Pons (tissue), 1 donor: ENCODE measurements around the gene CIB4.

ENCODE experiments used
- DNase-seq: peaks from one replicate; pipeline ENCODE4 v3.0.0-alpha.2; 2016; ENCODE audit warnings: low spot score

Gene CIB4

GRCh38 chr2:26607698-26608097 lies 33.5 kb downstream of the CIB4 start:
- DNase-seq: no peak

DNA sequence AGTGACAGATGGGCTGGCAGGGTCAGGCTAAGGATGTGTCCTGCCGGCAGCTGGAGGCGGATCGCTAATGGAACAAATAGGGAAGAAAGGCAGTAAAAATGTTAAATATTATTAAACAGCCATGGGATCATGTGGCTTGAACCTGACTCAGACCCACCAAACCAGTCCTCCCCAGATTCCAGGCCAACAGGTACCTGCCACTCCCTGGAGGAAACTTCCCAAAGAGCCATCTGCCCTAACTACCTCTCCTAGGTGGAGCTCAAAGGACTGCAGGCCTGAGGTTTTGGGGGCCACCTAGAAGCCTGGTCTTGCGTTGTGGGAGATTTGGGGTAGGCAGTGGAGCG lies 34.3 kb downstream of the CIB4 start:
- DNase-seq: no peak

- DNase-seq: no peak
Measured at GRCh38 chr2:26605999-26606846, 34.9 kb downstream of the CIB4 start.

GRCh38 chr2:26605195-26605998 lies 35.8 kb downstream of the CIB4 start:
- DNase-seq: peak; percentile 54

- DNase-seq: no peak
Measured at GRCh38 chr2:26602575-26602974, 38.6 kb downstream of the CIB4 start.

GRCh38 chr2:26599387-26599786 lies 41.8 kb downstream of the CIB4 start:
- DNase-seq: no peak

GRCh38 chr2:26598996-26599373 lies 42.2 kb downstream of the CIB4 start:
- no peak for DNase-seq

DNA sequence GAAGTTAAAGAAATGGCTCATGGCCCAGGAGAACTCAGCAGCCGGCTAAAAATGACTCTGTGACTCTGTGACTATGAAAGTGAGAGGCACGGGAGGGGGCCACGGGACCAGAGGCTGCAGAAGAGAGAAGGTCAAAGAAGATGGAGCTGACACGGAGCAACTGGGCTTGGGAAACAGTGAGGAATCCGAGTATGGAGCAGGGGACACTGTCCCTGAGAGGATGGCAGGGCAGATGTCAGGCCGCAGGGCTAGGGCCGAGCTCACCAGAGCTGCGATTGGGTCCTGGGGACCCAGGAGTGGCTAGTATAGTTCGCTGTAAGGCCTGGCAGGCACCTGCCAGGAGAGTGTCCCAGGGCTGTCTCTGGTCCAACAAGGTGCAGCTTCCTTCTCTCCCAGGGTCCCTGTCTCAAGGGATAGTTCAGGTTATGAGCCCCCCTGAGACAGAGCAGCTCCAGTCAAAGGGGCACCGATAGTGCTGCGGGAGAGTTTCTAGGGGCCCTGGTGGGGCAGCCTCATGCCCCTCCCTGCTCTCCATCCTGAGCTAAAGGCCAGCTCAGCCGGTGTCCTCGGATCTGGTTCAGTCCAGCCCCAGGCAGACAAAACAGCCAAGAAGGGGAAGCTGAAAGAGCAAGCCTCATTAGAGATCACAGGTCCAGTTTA lies 42.7 kb downstream of the CIB4 start:
- no peak for DNase-seq

GRCh38 chr2:26597197-26597596 lies 44.0 kb downstream of the CIB4 start:
- DNase-seq: no peak

DNA sequence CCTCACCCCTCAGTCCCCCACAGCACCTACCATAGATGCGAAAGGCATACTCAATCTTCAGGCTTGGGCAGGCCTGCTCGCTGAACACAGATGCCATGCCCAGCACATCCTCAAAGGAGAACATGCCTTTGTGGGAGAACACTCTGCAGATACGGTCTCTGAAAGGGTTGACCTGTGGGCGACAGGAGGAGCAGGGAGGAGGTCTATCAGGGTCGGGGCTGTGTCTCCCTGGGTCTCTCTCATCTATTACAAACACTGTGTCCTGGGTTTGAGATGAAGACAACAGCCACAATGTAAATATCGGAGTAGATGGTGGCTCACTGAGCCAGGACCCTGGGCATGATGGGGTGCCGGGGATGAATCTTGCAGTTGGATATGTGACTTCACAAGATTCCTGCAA lies 46.0 kb downstream of the CIB4 start:
- DNase-seq: no peak

DNA sequence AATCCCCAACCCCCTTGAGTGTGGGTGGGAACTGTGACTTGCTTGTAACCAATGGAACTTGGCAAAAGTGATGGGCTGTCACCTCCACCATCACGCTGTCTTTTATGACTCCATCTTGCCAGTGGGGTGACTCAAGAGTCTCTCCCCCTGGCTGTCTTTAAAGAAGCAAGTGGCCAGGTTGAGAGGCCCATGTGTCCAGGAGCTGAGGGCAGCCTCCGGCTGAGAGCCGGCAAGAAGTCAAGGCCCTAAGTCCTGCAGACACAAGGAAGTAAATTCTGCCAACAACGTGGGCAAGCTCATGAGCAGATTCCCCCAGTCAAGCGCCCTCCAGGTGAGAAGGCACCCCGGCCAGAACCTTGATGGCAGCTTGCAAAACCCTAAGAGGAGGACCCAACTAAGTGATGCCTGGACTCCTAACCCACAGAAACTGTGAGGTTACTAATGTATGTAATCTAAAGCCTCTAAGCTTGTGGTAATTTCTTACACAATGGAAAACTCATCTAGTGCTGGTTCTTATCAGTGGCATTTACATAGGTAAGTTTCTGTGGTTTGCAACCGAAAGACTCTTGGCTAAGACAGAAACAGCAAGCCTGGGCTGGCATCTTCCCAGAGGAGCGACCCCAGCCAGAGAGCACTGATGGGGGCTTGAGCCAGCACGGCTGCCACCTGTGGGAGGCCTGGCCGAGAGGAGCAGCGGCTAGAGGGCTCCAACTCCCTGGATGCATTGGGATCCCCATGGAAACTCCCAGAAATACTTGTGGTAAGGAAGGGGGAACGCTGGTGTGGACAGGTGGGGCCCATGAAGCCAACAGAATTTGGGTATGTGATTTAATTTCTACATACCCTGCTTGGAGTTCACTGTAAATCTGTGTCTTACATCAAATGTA lies 49.3 kb downstream of the CIB4 start:
- DNase-seq: no peak

DNA sequence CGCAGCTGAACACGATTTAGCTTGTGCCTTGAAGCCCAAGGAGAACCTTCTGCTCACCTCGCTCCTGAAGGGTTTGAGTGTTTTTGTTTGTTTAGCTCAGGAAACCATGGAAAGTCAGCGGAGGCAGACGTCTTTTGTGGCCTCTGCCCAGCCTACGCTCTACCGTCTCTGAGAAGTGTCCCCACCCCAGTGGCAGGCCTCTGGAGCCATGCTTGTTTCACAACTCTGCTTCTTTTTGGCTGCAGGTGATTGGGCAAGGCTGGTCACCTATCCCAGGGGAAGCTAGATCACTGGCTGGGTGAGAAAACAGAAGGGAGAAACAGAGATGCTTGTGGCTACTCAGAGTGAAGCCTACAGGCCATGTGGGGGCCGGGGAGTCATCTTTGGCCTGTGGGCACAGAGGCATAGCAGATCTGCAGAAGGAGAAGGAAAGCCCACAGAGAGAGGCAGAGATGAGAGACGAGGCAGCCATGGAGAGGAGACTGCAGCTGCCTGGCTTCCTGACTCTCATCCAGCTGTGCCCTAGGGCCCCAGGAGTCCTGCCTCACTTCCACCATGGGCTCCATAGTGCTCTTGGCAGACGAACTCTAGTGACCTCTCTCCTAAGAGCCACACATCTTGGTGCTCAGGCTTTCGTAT lies 50.1 kb downstream of the CIB4 start:
- no peak for DNase-seq

DNA sequence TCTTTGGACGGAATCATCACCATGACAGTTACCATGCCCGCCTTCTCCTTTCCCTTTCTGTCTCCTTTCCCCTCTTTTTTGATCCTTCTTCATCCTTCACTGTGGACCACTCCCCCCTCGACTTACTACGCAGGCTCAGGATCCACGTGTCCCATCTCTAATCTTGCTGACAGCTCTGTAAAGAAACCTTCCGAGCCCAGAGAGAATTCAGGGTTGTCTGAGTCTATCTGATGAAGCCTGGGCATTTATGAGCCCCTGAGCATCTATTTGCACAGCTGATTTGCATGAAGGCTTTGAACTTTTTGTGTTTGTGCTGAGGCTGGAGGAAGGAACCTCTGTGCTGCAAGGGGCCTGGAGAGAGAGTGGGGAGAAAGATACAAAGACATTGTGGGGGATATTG lies 50.7 kb downstream of the CIB4 start:
- no peak for DNase-seq

DNA sequence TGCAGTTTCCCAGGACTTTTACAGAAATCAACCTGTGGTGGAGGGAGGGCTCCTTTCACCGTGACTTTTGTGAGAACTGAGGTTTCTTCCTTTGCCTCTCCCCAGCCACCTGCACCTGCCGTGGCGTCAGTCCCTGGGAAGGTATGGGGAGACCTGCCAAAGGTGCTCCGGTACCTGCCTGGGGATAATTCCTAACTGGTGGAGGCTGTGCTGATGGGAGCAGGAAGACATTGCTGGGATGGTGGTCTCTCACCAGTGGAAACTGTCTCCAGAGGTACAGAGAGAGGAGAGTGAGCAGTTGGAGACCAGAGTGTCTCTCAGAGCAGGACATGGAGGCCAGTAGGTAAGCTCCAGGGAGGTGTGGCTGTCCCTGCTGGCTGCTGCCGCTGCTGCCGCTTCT lies 52.6 kb downstream of the CIB4 start:
- no peak for DNase-seq

DNA sequence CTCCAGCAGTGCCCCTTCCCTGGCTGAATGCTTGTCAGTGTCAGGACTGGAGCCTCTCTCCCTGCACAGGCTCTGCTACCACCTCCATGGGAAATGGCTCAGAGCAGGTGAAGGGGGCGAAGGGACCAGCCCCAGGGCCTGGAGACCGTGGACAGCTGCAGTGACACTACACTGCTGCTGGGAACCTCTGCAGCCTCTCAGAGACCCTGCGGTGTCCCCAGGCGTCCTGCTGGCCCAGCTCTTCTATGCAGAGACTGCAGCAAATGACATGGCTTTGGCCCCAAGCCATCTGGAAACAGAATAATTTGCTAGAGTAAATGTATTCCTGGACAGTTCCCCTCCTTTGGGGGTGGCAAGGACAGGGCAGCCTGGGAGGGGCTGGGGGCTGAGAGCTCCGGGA lies 53.2 kb downstream of the CIB4 start:
- DNase-seq: no peak

GRCh38 chr2:26585966-26586365 lies 55.2 kb downstream of the CIB4 start:
- no peak for DNase-seq

DNA sequence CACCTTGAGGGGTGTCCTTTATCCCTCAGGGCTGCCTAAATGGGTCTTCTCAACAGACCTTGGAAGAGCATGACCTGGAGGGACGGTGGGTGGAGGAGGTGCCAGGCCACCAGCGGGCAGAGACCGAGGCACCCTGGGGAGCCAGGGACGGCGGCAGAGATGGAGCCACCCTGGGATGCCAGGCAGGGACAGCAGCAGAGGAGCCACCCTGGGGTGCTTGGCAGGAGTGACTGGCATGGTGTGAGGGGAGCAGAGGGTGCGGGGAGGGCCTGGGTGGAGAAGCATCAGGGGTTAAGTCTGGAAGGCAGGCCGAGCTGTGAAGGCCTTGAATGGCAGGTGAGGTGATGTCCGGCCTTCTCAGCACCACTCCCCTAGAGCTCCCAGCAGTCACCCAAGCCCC lies 56.1 kb downstream of the CIB4 start:
- no peak for DNase-seq

DNA sequence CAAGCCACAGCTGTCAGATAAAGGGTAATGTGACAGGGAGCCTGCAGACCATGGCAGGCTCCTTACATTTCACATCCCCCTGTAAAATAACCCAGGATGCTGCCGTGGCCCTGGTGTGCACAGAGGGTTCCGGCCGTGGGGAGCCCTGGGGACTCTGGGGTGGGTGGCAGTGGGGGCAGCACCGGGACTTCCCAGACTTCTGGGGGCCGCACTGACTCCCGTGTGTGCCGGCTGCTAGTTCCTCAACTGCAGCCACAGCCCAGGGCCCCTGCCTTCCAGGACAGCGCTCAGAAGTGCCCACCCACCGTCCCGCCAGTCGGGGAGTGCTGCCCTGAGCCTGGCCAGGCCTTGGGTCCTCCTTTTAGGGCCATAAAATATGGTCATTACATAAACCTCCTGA lies 56.5 kb downstream of the CIB4 start:
- no peak for DNase-seq

DNA sequence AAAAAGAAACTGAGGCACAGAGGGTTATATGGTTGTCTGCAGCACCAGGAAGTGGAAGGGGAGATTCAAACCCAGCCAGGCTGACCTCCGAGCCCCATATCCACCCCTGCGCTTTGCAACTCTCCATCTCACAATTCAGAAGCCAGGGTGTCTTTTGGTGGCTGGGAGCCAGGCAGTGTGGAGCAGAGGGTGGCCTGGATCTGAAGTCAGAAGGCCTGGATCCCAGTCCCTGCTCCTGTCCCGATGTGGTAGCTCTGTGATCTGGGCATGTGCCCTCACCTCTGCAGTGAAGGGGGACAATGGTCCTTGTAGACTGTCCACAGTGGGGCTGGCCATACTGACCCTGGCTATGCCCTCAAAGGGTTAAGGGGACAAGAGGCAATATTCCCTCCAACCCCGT lies 57.0 kb downstream of the CIB4 start:
- no peak for DNase-seq

GRCh38 chr2:26583381-26583911 lies 57.7 kb downstream of the CIB4 start:
- no peak for DNase-seq

DNA sequence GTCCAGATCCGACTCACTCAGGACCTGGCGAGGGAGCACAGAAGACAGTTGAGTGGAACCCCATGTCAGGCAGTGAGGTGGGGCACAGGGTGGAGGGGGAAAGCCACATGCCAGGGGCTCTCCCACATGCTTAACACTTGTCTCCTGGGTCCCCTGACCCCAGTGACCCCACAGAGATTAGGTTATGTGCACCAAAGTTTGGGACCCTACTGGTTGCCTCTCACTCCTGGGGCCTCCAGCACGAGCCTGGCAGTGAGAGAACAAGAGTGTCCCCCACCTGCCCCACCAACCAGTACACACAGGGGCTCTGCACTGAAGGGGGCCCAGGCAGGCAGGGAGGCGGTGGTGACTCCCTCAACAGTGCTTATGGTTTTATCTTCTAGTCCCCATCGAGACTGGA lies 58.3 kb downstream of the CIB4 start:
- DNase-seq: no peak
